ENCODE data around the gene ABCA4. TPM values are rescaled to one million over a fixed set of nuclear protein-coding genes. Genes with fewer than 3 reads are reported as not detected.

ABCA4 gene
- total and polyA plus RNA-seq, 7 donors = 0.03 to 0.32 (median 0.09) TPM; not detected in 2

GRCh38 chr1:94037392-94038229 lies 83.3 kb downstream of the ABCA4 start:
- 73 to 80% (median 78%) methylated on average over 9 of the region's 9 CpGs for WGBS, 3 donors
- no peak for ATAC-seq
- intact Hi-C loops (cut with DNase I) = no loop called here

DNA sequence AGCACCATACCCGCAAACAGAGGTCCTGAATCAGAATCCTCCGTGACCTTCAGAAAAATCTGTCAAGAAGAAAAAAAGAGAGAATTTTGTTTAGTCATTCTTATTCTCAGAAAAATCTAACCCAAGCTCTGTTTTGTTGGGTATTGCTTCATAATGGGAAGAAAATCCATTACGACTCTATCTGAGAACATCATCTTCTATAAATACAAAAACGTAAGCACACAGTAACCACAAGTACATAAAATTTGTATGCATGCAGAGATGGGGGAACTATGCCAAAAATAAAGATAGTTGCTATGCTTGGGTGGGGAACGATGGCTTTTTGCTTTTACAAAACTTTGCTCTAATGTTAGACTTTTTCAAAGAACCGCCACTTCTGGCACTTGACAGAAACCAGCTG lies 84.2 kb downstream of the ABCA4 start:
- WGBS, 3 donors = 80 to 83% (median 81%) methylated on average over 6 of the region's 6 CpGs
- TF ChIP-seq CTCF (IDR thresholded peaks at IDR 0.05) = no peak
- intact Hi-C loops (cut with DNase I) = no loop called here

More at GRCh38 chr1:94037392-94038229, 83.3 kb downstream of the ABCA4 start:
- peaks cover 11% of the 10 kb centered on the region for H3K4me1 ChIP-seq
- H3K9me3 ChIP-seq = no peaks in the 10 kb centered on the region
- H3K4me3 ChIP-seq = no peak overlapping the region
- no peaks in the 10 kb centered on the region for H3K36me3 ChIP-seq (ENCODE audit: insufficient read depth in 1 of 2, low read depth in 1 of 2)
- H3K27me3 ChIP-seq (ENCODE audit: insufficient read depth in 3 of 3, low read length in 2 of 3) = no peaks in the 10 kb centered on the region
- H3K27ac ChIP-seq = peak overlapping the region; percentile 53
- TF ChIP-seq CTCF (IDR thresholded peaks at IDR 0.05) = no peak
- no peak for DNase-seq

DNA sequence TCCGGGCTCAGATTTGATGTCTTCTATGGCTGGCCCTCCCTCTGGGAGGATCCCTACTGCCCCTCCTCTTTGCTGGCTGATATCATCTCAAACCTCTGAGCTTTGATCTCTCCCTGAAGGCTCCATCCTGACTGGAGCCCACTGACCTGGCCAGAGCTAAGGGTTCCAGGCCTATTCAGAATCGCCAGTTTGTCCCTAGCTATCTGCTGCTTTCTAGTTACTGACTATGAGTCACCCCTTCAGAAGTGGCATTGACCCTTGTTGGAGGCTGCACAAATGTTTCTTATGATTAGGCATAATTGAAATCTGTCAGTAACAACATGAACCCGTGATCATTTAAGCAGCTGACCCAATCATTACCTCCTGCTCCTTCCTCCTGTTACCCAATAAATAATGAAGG lies 87.1 kb downstream of the ABCA4 start:
- DNase-seq (no peak), ATAC-seq (no peak)
- no peaks in the 10 kb centered on the region for H3K4me1 ChIP-seq
- no peak for TF ChIP-seq CTCF (IDR thresholded peaks at IDR 0.05)
- H3K4me3 ChIP-seq = no peak overlapping the region
- no peaks in the 10 kb centered on the region for H3K27me3 ChIP-seq (ENCODE audit: insufficient read depth in 3 of 3, low read length in 2 of 3)
- no peaks in the 10 kb centered on the region for H3K36me3 ChIP-seq (ENCODE audit: insufficient read depth in 1 of 2, low read depth in 1 of 2)
- no peaks in the 10 kb centered on the region for H3K9me3 ChIP-seq
- intact Hi-C loops (cut with DNase I) = no loop called here
- 64 to 85% (median 70%) methylated on average over 3 of the region's 3 CpGs for WGBS, 3 donors
- no peak overlapping the region for H3K27ac ChIP-seq

More for the DNA sequence above, 84.2 kb downstream of the ABCA4 start:
- Histone ChIP-seq H3K27ac (no peak overlapping the region), H3K4me1 (peaks cover 11% of the 10 kb centered on the region), H3K36me3 (ENCODE audit: insufficient read depth in 1 of 2, low read depth in 1 of 2) (no peaks in the 10 kb centered on the region), H3K27me3 (ENCODE audit: insufficient read depth in 3 of 3, low read length in 2 of 3) (no peaks in the 10 kb centered on the region), H3K9me3 (no peaks in the 10 kb centered on the region), H3K4me3 (no peak overlapping the region)
- ATAC-seq (no peak), DNase-seq (no peak)

DNA sequence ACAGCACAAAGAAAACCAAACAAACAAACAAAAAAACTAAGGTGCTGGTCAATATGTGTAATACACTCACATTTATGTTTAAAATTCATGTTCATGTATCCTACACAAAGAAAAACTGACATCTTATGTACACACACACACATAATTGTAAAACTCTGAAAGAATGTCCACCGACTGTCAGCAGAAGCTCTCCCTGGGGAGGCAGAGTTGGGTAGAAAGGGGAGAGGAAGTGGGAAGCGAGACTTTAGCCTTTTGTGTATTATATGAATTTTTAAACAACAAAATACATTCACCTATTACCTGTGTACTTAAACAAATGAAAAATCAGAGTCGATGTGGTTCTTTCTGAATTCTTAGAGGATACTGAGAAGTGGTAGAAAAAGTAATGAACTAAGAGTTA lies 88.3 kb downstream of the ABCA4 start:
- H3K4me3 ChIP-seq = no peak overlapping the region
- no peaks in the 10 kb centered on the region for H3K27me3 ChIP-seq (ENCODE audit: insufficient read depth in 3 of 3, low read length in 2 of 3)
- 76 to 84% (median 81%) methylated on average over 3 of the region's 3 CpGs for WGBS, 3 donors
- no peak for TF ChIP-seq CTCF (IDR thresholded peaks at IDR 0.05)
- H3K4me1 ChIP-seq = no peaks in the 10 kb centered on the region
- no peaks in the 10 kb centered on the region for H3K9me3 ChIP-seq
- no peaks in the 10 kb centered on the region for H3K36me3 ChIP-seq (ENCODE audit: insufficient read depth in 1 of 2, low read depth in 1 of 2)
- no peak for ATAC-seq
- intact Hi-C loops (cut with DNase I) = no loop called here
- no peak overlapping the region for H3K27ac ChIP-seq
- DNase-seq = no peak
